Measurements from ENCODE around the gene HES5.

GRCh38 chr1:2528611-2528965 is 1.5 kb downstream of the HES5 start:
- TF ChIP-seq CTCF (IDR thresholded peaks at IDR 0.05) (no peak), POLR2A (IDR thresholded peaks at IDR 0.05) (no peak)
